GM20431 (cell line): ENCODE results near the gene PARP16.

ENCODE experiments used
- in situ Hi-C: fragments of 300-500 bp; cut with MseI, MboI; formaldehyde crosslinking; loops from one replicate; pipeline ENCODE4 v1.15.0; 2020; ENCODE audit warnings: low sequenced_read_pairs; ENCODE audit not compliant: unreplicated experiment

The PARP16 gene

GRCh38 chr15:65211482-65211982 is 75.2 kb downstream of the PARP16 start:
- in situ Hi-C loops = no loop called here

- in situ Hi-C loops = no loop called here
Measured at GRCh38 chr15:65210770-65211481, 75.8 kb downstream of the PARP16 start, which contains the start of gene CILP. CILP (minus strand) TSS chr15:65211473; CDS start chr15:65209755, 1,718 bp downstream.

- in situ Hi-C loops = no loop called here
Measured at GRCh38 chr15:65209701-65210643, 76.7 kb downstream of the PARP16 start.

GRCh38 chr15:65208647-65209046 is 78.0 kb downstream of the PARP16 start:
- in situ Hi-C loops = no loop called here
